ENCODE results near the gene ADAMTS2. TPM values are rescaled to one million over a fixed set of nuclear protein-coding genes. Genes with fewer than 3 reads are reported as not detected.

Gene ADAMTS2
- total and polyA plus RNA-seq, 10 donors: 4.0 to 101 (median 47.5) TPM

GRCh38 chr5:179264053-179264782, 81.0 kb downstream of the ADAMTS2 start:
- WGBS, 5 donors: 82 to 92% (median 84%) methylated on average over 12 to 13 of the region's 13 CpGs
- no peak for DNase-seq
- TF ChIP-seq POLR2AphosphoS5 (IDR thresholded peaks at IDR 0.05) (no peak), POLR2A (IDR thresholded peaks at IDR 0.05) (no peak), CTCF (IDR thresholded peaks at IDR 0.05 in 8 of 11, conservative IDR thresholded peaks at IDR 0.05 in 3 of 11) (no peak)

GRCh38 chr5:179263391-179264052, 81.7 kb downstream of the ADAMTS2 start:
- Histone ChIP-seq H3K27me3 (replicated peaks in 1 of 7) (peaks cover 0 to 24% (median 0%) of the 10 kb centered on the region in 7 donors), H3K36me3 (no peaks in the 10 kb centered on the region), H3K9me3 (no peaks in the 10 kb centered on the region), H3K4me1 (peaks cover 5 to 74% (median 34%) of the 10 kb centered on the region in 6 donors), H3K27ac (no peak overlapping the region), H3K4me3 (no peak overlapping the region)
- DNase-seq: no peak
- intact Hi-C loops (cut with DNase I; ENCODE audit: low total_unique reads): no loop called here
- TF ChIP-seq CTCF (IDR thresholded peaks at IDR 0.05 in 8 of 11, conservative IDR thresholded peaks at IDR 0.05 in 3 of 11): no peak
- no peak for TF ChIP-seq POLR2A (IDR thresholded peaks at IDR 0.05)
- TF ChIP-seq POLR2AphosphoS5 (IDR thresholded peaks at IDR 0.05): no peak
- 77 to 90% (median 87%) methylated on average over 16 to 23 of the region's 23 CpGs for WGBS, 5 donors

More at GRCh38 chr5:179264053-179264782, 81.0 kb downstream of the ADAMTS2 start:
- H3K9me3 ChIP-seq: no peaks in the 10 kb centered on the region
- H3K36me3 ChIP-seq: no peaks in the 10 kb centered on the region
- H3K27ac ChIP-seq: no peak overlapping the region
- intact Hi-C loops (cut with DNase I; ENCODE audit: low total_unique reads): no loop called here
- peaks cover 5 to 69% (median 31%) of the 10 kb centered on the region in 6 donors for H3K4me1 ChIP-seq
- H3K27me3 ChIP-seq (replicated peaks in 1 of 7): peaks cover 0 to 24% (median 0%) of the 10 kb centered on the region in 7 donors
- no peak overlapping the region for H3K4me3 ChIP-seq

- peaks cover 0 to 24% (median 0%) of the 10 kb centered on the region in 7 donors for H3K27me3 ChIP-seq (replicated peaks in 1 of 7)
- peak; percentile 73 for DNase-seq
- intact Hi-C loops (cut with DNase I; ENCODE audit: low total_unique reads): no loop called here
- WGBS, 5 donors: 78 to 84% (median 81%) methylated on average over 30 of the region's 30 CpGs
- H3K4me1 ChIP-seq: peaks cover 5 to 66% (median 33%) of the 10 kb centered on the region in 6 donors
- H3K9me3 ChIP-seq: no peaks in the 10 kb centered on the region
- no peak overlapping the region for H3K4me3 ChIP-seq
- H3K27ac ChIP-seq: no peak overlapping the region
- H3K36me3 ChIP-seq: no peaks in the 10 kb centered on the region
- TF ChIP-seq POLR2AphosphoS5 (IDR thresholded peaks at IDR 0.05) (peak in 1 of 3 donors; percentile 41), POLR2A (IDR thresholded peaks at IDR 0.05) (no peak)
Observed at GRCh38 chr5:179262126-179262920, 82.9 kb downstream of the ADAMTS2 start.

- no peaks in the 10 kb centered on the region for H3K9me3 ChIP-seq
- intact Hi-C loops (cut with DNase I; ENCODE audit: low total_unique reads): no loop called here
- no peak overlapping the region for H3K27ac ChIP-seq
- no peak overlapping the region for H3K4me3 ChIP-seq
- DNase-seq: peak; percentile 74
- peaks cover 0 to 58% (median 26%) of the 10 kb centered on the region in 6 donors for H3K4me1 ChIP-seq
- H3K27me3 ChIP-seq (replicated peaks in 1 of 7): peaks cover 0 to 23% (median 0%) of the 10 kb centered on the region in 7 donors
- H3K36me3 ChIP-seq: no peaks in the 10 kb centered on the region
- TF ChIP-seq POLR2AphosphoS5 (IDR thresholded peaks at IDR 0.05) (peak in 1 of 3 donors; percentile 5), CTCF (IDR thresholded peaks at IDR 0.05 in 8 of 11, conservative IDR thresholded peaks at IDR 0.05 in 3 of 11) (peak in 3 of 11 experiments; percentile 19 to 34 (median 21)), POLR2A (IDR thresholded peaks at IDR 0.05) (no peak)
- 48 to 65% (median 61%) methylated on average over 14 to 21 of the region's 21 CpGs for WGBS, 5 donors
Observed at GRCh38 chr5:179261301-179262125, 83.7 kb downstream of the ADAMTS2 start.
